Measurements from ENCODE around the gene WNT9B. TPM values are rescaled to one million over a fixed set of nuclear protein-coding genes. Genes with fewer than 3 reads are reported as not detected.

The WNT9B gene, protein sequence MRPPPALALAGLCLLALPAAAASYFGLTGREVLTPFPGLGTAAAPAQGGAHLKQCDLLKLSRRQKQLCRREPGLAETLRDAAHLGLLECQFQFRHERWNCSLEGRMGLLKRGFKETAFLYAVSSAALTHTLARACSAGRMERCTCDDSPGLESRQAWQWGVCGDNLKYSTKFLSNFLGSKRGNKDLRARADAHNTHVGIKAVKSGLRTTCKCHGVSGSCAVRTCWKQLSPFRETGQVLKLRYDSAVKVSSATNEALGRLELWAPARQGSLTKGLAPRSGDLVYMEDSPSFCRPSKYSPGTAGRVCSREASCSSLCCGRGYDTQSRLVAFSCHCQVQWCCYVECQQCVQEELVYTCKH
- not detected in 2 replicates for total RNA-seq

DNA sequence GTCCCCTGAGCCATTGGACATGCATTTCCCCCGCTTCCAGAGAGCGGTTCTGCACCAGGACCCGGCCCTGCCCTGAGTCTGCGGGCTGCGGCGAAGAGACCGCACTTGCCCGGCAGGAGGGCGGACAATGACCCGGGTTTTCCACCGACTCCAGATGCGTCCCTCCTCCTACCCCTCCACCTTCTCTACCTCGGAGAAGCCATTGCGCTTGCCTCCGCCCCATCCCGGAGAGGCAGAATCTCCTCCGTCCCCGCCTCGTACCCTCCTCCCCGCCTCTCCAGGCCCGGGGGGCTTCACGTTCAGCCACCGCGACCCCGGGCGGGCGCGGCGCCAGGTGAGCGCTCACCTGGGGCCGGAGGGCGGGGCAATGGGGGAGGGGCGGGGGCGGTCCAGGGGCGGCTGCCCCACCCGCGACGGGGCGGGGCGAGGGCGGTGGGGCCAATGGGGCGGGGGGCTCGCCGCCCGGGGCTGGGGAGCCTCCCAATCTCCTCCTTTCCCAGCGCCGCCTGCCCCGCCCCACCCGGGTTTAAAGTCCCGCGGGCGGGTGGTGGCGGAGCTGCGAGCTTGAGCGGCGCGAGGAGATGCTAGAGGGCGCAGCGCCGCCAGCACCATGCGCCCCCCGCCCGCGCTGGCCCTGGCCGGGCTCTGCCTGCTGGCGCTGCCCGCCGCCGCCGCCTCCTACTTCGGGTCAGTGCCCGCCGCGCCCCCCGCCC is at the start of gene WNT9B:
Gene WNT9B (plus strand): TSS at position 555 of the 713 bp plus-strand sequence. CDS start 56 bp downstream, at position 611.

DNA sequence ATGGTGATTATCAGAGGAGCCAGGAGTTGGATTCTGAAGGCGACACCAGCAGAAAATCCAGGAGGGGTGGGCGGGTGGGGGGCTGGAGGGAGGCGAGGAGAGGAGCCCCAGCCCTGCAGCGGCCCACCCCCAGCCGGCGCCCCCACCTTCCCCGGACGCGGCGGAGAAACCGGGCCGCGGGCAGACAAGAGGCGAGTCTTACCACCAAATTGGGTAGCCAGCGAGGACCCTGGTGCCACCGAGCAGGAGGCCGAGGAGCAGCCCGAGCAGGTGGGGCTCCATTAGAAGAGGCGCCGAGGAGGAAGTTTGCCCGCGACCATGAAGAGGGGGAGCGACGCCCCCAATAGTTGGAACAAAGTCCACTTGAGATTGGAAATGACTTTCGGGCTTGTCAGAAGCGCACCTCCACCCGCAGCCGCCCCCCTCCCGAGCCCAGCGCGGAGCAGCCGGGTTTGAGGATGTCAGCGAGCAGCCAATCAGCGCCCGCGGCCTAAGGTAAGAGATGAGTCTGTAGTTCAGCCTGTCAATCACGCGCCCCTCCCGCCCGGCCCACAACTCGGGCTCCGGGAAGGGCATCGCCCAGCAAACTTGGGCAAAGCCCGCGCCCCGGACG is 33.0 kb upstream of the WNT9B start, which contains the start of gene WNT3:
Gene WNT3 (minus strand): TSS at position 377 of the 613 bp plus-strand sequence. CDS start 95 bp downstream, at position 282.

DNA sequence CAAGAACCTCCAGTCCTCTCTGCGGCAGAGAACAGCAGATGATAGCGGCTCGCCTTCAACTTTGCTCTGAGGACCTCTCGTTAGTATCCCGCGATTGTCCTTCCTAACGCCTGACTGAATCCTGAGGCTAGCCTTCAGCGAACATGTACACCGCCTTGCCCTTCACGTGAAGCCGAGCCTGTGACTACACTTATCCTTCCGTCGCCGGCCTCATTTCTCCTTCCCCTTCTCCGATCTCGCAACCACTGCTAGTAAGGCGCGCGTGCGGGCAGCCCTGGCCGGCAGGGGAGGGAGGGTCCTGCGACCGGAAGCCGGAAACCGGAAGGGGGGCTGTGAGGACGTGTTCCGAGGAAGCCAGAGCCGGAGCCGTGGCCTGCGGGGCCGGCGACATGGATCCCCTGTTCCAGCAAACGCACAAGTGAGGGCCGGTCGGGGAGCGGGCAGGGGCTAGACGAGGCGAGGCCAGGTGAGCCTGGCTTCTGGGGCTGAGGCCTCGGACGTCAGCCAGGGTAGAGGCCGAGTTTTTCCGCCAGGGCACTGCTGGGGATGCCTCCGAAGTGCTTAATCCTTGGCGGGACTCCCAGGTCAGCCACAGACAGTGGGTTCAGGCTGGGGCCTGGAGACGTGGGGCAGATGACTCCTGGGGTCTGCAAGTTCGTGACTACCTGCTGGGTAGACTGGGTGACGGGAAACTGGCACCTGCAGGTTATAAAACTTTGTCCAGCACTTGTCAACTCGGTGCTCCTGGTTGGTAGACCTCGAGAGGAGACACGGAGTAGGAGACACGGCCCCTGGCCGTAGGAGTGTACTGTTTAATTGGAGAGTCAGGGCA is 71.6 kb downstream of the WNT9B start, which contains the start of gene GOSR2:
Gene GOSR2 (plus strand): TSS at position 357 of the 832 bp plus-strand sequence. CDS start 33 bp downstream, at position 390.

Other genes starting within 250 kb of the WNT9B start
- gene WNT3, start 32.9 kb upstream of the WNT9B start, total RNA-seq = 1.0 and 1.4 TPM in 2 replicates
- 61.6 and 65.1 TPM in 2 replicates for gene GOSR2, start 71.6 kb downstream of the WNT9B start, total RNA-seq
- 0.07 TPM in 1 of 2 replicates, not detected in the other for gene RPRML, start 127.7 kb downstream of the WNT9B start, total RNA-seq